ENCODE measurements around the gene KNL1.

Gene KNL1

DNA sequence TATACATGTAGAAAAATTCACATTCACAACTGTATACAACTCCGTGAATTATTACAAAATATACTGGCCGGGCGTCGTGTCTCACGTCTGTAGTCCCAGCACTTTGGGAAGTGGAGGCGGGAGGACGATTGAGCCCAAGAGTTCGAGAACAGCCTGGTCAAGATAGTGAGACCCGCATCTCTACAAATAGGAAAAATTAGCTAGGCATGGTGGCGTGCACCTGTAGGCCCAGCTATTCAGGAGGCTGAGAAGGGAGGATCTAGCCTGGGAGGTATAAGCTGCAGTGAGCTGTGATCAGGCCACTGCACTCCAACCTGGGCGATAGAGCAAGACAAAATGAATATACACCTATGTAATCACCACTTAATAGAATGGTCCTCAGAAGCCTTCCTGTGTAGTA lies 102.2 kb downstream of the KNL1 start:
- POLR2A ChIA-PET, result interaction anchor here (1.2 kb wide), 1 partner anchor 67 kb away, joined by 3 read pairs; no protein-coding TSS in a partner anchor
- no peaks in the 10 kb centered on the region for H3K9me3 ChIP-seq (ENCODE audit: control insufficient read depth, insufficient read depth, low read depth, low read length)
- TF ChIP-seq ZBTB1 (tag by site-specific recombination; IDR thresholded peaks at IDR 0.05), result no peak
- TF ChIP-seq, protein P1, sequence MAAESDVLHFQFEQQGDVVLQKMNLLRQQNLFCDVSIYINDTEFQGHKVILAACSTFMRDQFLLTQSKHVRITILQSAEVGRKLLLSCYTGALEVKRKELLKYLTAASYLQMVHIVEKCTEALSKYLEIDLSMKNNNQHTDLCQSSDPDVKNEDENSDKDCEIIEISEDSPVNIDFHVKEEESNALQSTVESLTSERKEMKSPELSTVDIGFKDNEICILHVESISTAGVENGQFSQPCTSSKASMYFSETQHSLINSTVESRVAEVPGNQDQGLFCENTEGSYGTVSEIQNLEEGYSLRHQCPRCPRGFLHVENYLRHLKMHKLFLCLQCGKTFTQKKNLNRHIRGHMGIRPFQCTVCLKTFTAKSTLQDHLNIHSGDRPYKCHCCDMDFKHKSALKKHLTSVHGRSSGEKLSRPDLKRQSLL (tag by site-specific recombination; IDR thresholded peaks at IDR 0.05), result peak; percentile 60; the same call in 1 of the 2 replicates
- H3K4me1 ChIP-seq (ENCODE audit: control insufficient read depth, insufficient read depth, low read length), result no peaks in the 10 kb centered on the region
- CTCF ChIA-PET, result no interaction called here
- H3K36me3 ChIP-seq (ENCODE audit: control insufficient read depth in 2 of 2, insufficient read depth in 1 of 2, low read length in 2 of 2), result peaks cover 12 to 31% of the 10 kb centered on the region in 2 experiments
- H3K4me3 ChIP-seq (ENCODE audit: low read depth, low read length), result peak overlapping the region; percentile 63
- no peak overlapping the region for H3K27ac ChIP-seq (ENCODE audit: extremely low read depth, low read depth, low read length)

DNA sequence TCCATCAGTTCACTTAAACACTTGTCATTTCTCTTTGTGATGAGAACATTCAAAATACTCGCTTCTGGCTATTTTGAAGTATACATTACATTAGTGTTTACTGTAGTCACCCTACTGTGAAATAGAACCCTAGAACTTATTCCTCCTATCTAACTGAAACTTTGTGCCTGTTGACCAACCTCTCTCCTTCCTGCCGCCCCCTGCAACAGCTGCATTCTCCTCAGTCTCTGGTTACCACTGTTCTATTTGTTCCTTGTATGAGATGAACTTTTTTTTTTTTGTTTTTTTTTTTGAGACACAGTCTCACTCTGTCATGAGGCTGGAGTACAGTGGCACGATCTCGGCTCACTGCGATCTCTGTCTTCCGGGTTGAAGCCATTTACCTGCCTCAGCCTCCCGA lies 103.9 kb downstream of the KNL1 start:
- H3K27ac ChIP-seq (ENCODE audit: extremely low read depth, low read depth, low read length), result no peak overlapping the region
- ChIA-PET CTCF (interaction anchor here (0.6 to 1.3 kb wide), 4 partner anchors 152 to 309 kb away, joined by 3 to 5 read pairs (median 4); no protein-coding TSS in a partner anchor), POLR2A (interaction anchor here (0.6 kb wide), 1 partner anchor 41 kb away, joined by 3 read pairs; no protein-coding TSS in a partner anchor)
- no peak overlapping the region for H3K4me3 ChIP-seq (ENCODE audit: low read depth, low read length)
- H3K36me3 ChIP-seq (ENCODE audit: control insufficient read depth in 2 of 2, insufficient read depth in 1 of 2, low read length in 2 of 2), result peaks cover 14 to 37% of the 10 kb centered on the region in 2 experiments
- no peaks in the 10 kb centered on the region for H3K9me3 ChIP-seq (ENCODE audit: control insufficient read depth, insufficient read depth, low read depth, low read length)
- H3K4me1 ChIP-seq (ENCODE audit: control insufficient read depth, insufficient read depth, low read length), result no peaks in the 10 kb centered on the region
- TF ChIP-seq ZFHX2 (tag by site-specific recombination; conservative IDR thresholded peaks at IDR 0.05), result no peak
- TF ChIP-seq ZNF23 (tag by site-specific recombination; IDR thresholded peaks at IDR 0.05; ENCODE audit: borderline replicate concordance), result no peak
- TF ChIP-seq ZNF302 (tag by site-specific recombination; IDR thresholded peaks at IDR 0.05; ENCODE audit: low read depth), result no peak
- TF ChIP-seq ZNF768 (tag by site-specific recombination; IDR thresholded peaks at IDR 0.05), result no peak
- TF ChIP-seq, protein P2, sequence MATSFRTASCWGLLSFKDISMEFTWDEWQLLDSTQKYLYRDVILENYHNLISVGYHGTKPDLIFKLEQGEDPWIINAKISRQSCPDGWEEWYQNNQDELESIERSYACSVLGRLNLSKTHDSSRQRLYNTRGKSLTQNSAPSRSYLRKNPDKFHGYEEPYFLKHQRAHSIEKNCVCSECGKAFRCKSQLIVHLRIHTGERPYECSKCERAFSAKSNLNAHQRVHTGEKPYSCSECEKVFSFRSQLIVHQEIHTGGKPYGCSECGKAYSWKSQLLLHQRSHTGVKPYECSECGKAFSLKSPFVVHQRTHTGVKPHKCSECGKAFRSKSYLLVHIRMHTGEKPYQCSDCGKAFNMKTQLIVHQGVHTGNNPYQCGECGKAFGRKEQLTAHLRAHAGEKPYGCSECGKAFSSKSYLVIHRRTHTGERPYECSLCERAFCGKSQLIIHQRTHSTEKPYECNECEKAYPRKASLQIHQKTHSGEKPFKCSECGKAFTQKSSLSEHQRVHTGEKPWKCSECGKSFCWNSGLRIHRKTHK (tag by site-specific recombination; IDR thresholded peaks at IDR 0.05), result no peak
- TF ChIP-seq ZNF664 (tag by site-specific recombination; IDR thresholded peaks at IDR 0.05), result no peak
- TF ChIP-seq, protein P3, sequence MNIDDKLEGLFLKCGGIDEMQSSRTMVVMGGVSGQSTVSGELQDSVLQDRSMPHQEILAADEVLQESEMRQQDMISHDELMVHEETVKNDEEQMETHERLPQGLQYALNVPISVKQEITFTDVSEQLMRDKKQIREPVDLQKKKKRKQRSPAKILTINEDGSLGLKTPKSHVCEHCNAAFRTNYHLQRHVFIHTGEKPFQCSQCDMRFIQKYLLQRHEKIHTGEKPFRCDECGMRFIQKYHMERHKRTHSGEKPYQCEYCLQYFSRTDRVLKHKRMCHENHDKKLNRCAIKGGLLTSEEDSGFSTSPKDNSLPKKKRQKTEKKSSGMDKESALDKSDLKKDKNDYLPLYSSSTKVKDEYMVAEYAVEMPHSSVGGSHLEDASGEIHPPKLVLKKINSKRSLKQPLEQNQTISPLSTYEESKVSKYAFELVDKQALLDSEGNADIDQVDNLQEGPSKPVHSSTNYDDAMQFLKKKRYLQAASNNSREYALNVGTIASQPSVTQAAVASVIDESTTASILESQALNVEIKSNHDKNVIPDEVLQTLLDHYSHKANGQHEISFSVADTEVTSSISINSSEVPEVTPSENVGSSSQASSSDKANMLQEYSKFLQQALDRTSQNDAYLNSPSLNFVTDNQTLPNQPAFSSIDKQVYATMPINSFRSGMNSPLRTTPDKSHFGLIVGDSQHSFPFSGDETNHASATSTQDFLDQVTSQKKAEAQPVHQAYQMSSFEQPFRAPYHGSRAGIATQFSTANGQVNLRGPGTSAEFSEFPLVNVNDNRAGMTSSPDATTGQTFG (tag by site-specific recombination; IDR thresholded peaks at IDR 0.05; ENCODE audit: borderline replicate concordance), result no peak
- TF ChIP-seq, protein P4, sequence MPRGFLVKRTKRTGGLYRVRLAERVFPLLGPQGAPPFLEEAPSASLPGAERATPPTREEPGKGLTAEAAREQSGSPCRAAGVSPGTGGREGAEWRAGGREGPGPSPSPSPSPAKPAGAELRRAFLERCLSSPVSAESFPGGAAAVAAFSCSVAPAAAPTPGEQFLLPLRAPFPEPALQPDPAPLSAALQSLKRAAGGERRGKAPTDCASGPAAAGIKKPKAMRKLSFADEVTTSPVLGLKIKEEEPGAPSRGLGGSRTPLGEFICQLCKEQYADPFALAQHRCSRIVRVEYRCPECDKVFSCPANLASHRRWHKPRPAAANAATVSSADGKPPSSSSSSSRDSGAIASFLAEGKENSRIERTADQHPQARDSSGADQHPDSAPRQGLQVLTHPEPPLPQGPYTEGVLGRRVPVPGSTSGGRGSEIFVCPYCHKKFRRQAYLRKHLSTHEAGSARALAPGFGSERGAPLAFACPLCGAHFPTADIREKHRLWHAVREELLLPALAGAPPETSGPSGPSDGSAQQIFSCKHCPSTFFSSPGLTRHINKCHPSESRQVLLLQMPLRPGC (tag by site-specific recombination; IDR thresholded peaks at IDR 0.05), result no peak
- TF ChIP-seq, protein P5, sequence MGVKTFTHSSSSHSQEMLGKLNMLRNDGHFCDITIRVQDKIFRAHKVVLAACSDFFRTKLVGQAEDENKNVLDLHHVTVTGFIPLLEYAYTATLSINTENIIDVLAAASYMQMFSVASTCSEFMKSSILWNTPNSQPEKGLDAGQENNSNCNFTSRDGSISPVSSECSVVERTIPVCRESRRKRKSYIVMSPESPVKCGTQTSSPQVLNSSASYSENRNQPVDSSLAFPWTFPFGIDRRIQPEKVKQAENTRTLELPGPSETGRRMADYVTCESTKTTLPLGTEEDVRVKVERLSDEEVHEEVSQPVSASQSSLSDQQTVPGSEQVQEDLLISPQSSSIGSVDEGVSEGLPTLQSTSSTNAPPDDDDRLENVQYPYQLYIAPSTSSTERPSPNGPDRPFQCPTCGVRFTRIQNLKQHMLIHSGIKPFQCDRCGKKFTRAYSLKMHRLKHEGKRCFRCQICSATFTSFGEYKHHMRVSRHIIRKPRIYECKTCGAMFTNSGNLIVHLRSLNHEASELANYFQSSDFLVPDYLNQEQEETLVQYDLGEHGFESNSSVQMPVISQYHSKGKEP (tag by site-specific recombination; IDR thresholded peaks at IDR 0.05), result no peak
- TF ChIP-seq ZNF701 (tag by site-specific recombination; IDR thresholded peaks at IDR 0.05), result no peak
- no peak for TF ChIP-seq GLI2 (tag by site-specific recombination; IDR thresholded peaks at IDR 0.05; ENCODE audit: borderline replicate concordance, low read depth)
- TF ChIP-seq ZNF626 (tag by site-specific recombination; IDR thresholded peaks at IDR 0.05), result no peak
- no peak for TF ChIP-seq ZNF248 (tag by site-specific recombination; IDR thresholded peaks at IDR 0.05)
- no peak for TF ChIP-seq WT1 (tag by site-specific recombination; IDR thresholded peaks at IDR 0.05)
- TF ChIP-seq, protein P6, sequence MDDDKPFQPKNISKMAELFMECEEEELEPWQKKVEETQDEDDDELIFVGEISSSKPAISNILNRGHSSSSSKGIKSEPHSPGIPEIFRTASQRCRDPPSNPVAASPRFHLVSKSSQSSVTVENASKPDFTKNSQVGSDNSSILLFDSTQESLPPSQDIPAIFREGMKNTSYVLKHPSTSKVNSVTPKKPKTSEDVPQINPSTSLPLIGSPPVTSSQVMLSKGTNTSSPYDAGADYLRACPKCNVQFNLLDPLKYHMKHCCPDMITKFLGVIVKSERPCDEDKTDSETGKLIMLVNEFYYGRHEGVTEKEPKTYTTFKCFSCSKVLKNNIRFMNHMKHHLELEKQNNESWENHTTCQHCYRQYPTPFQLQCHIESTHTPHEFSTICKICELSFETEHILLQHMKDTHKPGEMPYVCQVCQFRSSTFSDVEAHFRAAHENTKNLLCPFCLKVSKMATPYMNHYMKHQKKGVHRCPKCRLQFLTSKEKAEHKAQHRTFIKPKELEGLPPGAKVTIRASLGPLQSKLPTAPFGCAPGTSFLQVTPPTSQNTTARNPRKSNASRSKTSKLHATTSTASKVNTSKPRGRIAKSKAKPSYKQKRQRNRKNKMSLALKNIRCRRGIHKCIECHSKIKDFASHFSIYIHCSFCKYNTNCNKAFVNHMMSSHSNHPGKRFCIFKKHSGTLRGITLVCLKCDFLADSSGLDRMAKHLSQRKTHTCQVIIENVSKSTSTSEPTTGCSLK (tag by site-specific recombination; IDR thresholded peaks at IDR 0.05), result no peak
- TF ChIP-seq ZNF521 (tag by site-specific recombination; IDR thresholded peaks at IDR 0.05), result no peak
- TF ChIP-seq, protein P7, sequence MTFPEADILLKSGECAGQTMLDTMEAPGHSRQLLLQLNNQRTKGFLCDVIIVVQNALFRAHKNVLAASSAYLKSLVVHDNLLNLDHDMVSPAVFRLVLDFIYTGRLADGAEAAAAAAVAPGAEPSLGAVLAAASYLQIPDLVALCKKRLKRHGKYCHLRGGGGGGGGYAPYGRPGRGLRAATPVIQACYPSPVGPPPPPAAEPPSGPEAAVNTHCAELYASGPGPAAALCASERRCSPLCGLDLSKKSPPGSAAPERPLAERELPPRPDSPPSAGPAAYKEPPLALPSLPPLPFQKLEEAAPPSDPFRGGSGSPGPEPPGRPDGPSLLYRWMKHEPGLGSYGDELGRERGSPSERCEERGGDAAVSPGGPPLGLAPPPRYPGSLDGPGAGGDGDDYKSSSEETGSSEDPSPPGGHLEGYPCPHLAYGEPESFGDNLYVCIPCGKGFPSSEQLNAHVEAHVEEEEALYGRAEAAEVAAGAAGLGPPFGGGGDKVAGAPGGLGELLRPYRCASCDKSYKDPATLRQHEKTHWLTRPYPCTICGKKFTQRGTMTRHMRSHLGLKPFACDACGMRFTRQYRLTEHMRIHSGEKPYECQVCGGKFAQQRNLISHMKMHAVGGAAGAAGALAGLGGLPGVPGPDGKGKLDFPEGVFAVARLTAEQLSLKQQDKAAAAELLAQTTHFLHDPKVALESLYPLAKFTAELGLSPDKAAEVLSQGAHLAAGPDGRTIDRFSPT (tag by site-specific recombination; IDR thresholded peaks at IDR 0.05), result no peak
- no peak for TF ChIP-seq ZNF169 (tag by site-specific recombination; IDR thresholded peaks at IDR 0.05)

Data from HEK293 (cell line).